Chondrocyte (in vitro differentiated cells): ENCODE results near the gene ARMH1. TPM values are rescaled to one million over a fixed set of nuclear protein-coding genes. Genes with fewer than 3 reads are reported as not detected.
A peak's percentile ranks its signal among the peaks of the same experiment; 100 is the strongest.

Experiments
- DNase-seq: peaks from one replicate; pipeline ENCODE4 v3.0.0; 2021; ENCODE audit warnings: mixed read lengths, low spot score
- H3K27ac Mint-ChIP-seq: one replicate; pipeline ENCODE4 v1.8.0; 2021; ENCODE audit warnings: mild to moderate bottlenecking, moderate library complexity, mixed read lengths; ENCODE audit not compliant: unreplicated experiment
- H3K27me3 Mint-ChIP-seq: 2 replicates; pipeline ENCODE4 v1.8.0; 2021; ENCODE audit warnings: low read depth, mixed read lengths
- H3K36me3 Mint-ChIP-seq: 2 replicates; pipeline ENCODE4 v1.8.0; 2021; ENCODE audit warnings: low read depth, mixed read lengths
- H3K4me1 Mint-ChIP-seq: 2 replicates; pipeline ENCODE4 v1.8.0; 2021; ENCODE audit warnings: low read depth, mild to moderate bottlenecking, mixed read lengths
- H3K4me3 Mint-ChIP-seq: one replicate; pipeline ENCODE4 v1.8.0; 2021; ENCODE audit warnings: mild to moderate bottlenecking, moderate library complexity, mixed read lengths; ENCODE audit not compliant: unreplicated experiment
- H3K9me3 Mint-ChIP-seq: 2 replicates; pipeline ENCODE4 v1.8.0; 2021; ENCODE audit warnings: low read depth, mixed read lengths
- total RNA-seq: library from RNA; stranded (reverse); gene quantifications from 3 replicates; pipeline ENCODE4 v1.2.1, GENCODE V29; 2021
- TF ChIP-seq, protein P1 (sequence below): fragments of 200-600 bp; sonication (generic); IDR thresholded peaks from 2 replicates; pipeline ENCODE4 v1.5.0; 2021; ENCODE audit warnings: antibody characterized with exemption, mild to moderate bottlenecking, moderate library complexity

ARMH1 gene
- total RNA-seq, 1 donor from 2014 or later: 1.3 TPM

GRCh38 chr1:44646261-44647110 is 28.0 kb upstream of the ARMH1 start:
- Mint-ChIP-seq H3K27me3 (no peaks in the 10 kb centered on the region), H3K4me1 (peaks cover 28% of the 10 kb centered on the region), H3K36me3 (peaks cover 21% of the 10 kb centered on the region), H3K4me3 (no peak overlapping the region), H3K9me3 (no peaks in the 10 kb centered on the region), H3K27ac (no peak overlapping the region)
- TF ChIP-seq, protein P1, sequence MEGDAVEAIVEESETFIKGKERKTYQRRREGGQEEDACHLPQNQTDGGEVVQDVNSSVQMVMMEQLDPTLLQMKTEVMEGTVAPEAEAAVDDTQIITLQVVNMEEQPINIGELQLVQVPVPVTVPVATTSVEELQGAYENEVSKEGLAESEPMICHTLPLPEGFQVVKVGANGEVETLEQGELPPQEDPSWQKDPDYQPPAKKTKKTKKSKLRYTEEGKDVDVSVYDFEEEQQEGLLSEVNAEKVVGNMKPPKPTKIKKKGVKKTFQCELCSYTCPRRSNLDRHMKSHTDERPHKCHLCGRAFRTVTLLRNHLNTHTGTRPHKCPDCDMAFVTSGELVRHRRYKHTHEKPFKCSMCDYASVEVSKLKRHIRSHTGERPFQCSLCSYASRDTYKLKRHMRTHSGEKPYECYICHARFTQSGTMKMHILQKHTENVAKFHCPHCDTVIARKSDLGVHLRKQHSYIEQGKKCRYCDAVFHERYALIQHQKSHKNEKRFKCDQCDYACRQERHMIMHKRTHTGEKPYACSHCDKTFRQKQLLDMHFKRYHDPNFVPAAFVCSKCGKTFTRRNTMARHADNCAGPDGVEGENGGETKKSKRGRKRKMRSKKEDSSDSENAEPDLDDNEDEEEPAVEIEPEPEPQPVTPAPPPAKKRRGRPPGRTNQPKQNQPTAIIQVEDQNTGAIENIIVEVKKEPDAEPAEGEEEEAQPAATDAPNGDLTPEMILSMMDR: no peak
- DNase-seq: no peak

DNA sequence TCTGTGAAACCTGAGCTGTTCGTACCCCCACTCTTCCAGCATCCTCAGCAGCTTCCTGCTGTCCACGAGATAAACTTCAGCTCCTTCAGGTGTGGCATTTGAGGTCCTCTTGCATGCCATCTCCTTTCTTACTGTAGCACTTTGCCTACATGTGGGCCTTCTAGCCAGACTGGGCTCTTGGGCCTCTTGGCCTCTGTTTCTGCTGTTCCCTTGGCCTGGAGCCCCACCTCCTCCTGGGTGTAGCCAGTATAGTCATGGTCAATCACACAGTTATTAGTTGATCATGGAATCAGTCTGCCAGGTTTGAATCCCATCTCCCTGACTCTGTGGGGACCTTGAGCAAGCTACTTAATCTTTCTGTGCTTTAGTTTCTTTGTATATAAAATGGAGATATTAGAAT is 26.6 kb upstream of the ARMH1 start:
- Mint-ChIP-seq H3K4me1 (peaks cover 16% of the 10 kb centered on the region), H3K27ac (peak overlapping the region; percentile 17), H3K9me3 (no peaks in the 10 kb centered on the region), H3K4me3 (no peak overlapping the region), H3K27me3 (no peaks in the 10 kb centered on the region), H3K36me3 (peaks cover 16% of the 10 kb centered on the region)
- TF ChIP-seq, protein P1: no peak
- DNase-seq: no peak

DNA sequence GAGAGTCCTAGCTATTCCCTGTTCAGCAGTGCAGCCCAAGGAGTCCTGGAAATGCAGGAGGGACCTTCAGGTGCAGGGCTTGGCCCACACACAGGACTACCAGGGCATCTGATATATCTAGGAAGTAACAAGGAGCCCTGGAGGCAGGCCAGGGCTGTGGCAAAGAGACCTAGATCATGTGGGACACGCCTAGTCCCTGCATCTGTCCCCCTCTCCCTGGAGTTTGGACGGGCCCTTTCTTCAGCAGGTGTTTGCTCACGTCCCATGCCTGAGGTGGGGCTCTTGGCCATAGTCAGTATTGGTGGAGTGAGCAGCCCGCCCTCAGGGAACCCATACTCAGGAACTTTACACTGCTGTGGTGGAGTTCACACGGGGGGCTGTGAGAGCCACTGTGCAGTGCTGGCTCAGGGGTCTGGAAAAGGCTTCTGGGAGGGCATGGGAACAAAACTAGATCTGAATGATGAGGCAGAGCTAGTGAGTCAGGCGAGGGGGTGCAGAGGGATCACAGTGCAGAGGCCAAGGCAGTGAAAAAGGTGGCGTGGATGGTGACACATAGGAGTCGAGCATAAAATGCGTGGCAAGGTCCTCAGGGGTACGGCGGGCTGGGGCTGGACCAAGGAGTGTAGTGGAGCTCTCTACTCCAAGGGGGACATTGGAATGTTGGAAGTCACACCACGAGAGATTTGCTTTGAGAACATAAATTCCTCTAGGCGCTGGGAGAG is 25.8 kb upstream of the ARMH1 start:
- no peak for DNase-seq
- H3K27ac Mint-ChIP-seq: no peak overlapping the region

DNA sequence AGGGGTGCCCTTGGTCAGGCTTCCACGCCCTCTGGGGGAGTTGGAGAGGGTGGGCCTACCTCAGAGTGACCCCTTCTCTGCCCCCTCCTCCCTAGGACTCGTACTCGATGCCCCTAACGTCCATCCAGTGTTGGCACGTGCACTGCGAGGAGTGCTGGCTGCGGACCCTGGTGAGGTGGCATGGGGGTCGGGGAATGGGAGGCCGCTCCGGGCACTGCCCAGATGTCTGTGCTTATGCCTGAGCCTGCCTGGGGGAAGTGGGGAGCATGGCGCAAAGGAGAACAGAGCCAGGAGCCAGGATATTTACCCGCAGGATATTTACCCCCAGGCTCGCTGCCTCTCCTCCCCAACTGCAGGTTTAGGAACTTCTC is 24.7 kb upstream of the ARMH1 start:
- H3K27me3 Mint-ChIP-seq: no peaks in the 10 kb centered on the region
- H3K36me3 Mint-ChIP-seq: peaks cover 14% of the 10 kb centered on the region
- H3K27ac Mint-ChIP-seq: no peak overlapping the region
- H3K4me1 Mint-ChIP-seq: no peaks in the 10 kb centered on the region
- no peak for DNase-seq
- no peaks in the 10 kb centered on the region for H3K9me3 Mint-ChIP-seq
- TF ChIP-seq, protein P1: no peak
- no peak overlapping the region for H3K4me3 Mint-ChIP-seq

More for the DNA sequence above, 25.8 kb upstream of the ARMH1 start:
- Mint-ChIP-seq H3K4me1 (peaks cover 8% of the 10 kb centered on the region), H3K27me3 (no peaks in the 10 kb centered on the region), H3K9me3 (no peaks in the 10 kb centered on the region), H3K36me3 (peaks cover 16% of the 10 kb centered on the region), H3K4me3 (no peak overlapping the region)
- TF ChIP-seq, protein P1: no peak

DNA sequence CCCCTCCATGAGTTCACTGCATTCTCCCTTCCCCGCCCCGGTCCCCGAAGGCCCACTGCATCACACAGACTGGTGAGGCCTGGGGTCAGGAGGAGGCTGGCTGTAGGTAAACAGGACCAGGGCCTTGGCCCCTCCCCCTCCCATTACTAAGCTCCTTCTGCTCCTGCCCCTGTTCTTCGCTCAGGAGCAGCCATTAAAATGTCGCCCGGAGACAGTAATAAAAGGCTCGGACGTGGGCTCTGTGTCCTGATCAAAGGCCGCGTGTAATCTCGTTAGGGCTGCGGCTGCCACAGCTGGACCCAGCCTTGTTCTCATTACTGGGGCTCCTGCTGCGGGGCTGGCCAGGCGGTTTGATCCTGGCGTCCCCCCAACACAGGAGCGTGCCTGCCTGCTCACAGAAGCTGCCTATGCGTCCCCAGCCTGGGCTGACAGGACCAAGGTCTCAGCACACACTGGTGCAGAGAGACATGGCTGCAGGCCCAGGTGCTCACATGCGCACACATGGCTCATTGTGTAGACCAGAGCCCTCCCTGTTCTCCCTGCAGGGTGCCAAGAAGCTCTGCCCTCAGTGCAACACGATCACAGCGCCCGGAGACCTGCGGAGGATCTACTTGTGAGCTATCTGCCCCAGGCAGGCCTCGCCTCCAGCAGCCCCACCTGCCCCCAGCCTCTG is 24.2 kb upstream of the ARMH1 start:
- TF ChIP-seq, protein P1: no peak
- H3K4me3 Mint-ChIP-seq: no peak overlapping the region
- no peaks in the 10 kb centered on the region for H3K27me3 Mint-ChIP-seq
- H3K9me3 Mint-ChIP-seq: no peaks in the 10 kb centered on the region
- peaks cover 11% of the 10 kb centered on the region for H3K36me3 Mint-ChIP-seq
- DNase-seq: no peak
- no peaks in the 10 kb centered on the region for H3K4me1 Mint-ChIP-seq
- H3K27ac Mint-ChIP-seq: no peak overlapping the region
